HG03575 (cell line): ENCODE measurements around the gene ZMAT5.

Experiments
- ATAC-seq: cut with Tn5 transposase; IDR thresholded peaks from one replicate; pipeline ENCODE4 v1.9.1; 2021; ENCODE audit not compliant: unreplicated experiment, insufficient number of reproducible peaks, low FRiP score; ENCODE audit errors: extremely low read depth

The ZMAT5 gene

GRCh38 chr22:29701155-29701999 is 65.4 kb downstream of the ZMAT5 start:
- ATAC-seq = no peak

- no peak for ATAC-seq
Observed at GRCh38 chr22:29700900-29701154, 66.0 kb downstream of the ZMAT5 start.

GRCh38 chr22:29700206-29700899 is 66.5 kb downstream of the ZMAT5 start:
- no peak for ATAC-seq

GRCh38 chr22:29697853-29698598 is 68.8 kb downstream of the ZMAT5 start:
- ATAC-seq = no peak

- no peak for ATAC-seq
Observed at GRCh38 chr22:29695129-29695926, 71.5 kb downstream of the ZMAT5 start.

- ATAC-seq = no peak
Observed at GRCh38 chr22:29693671-29694070, 73.1 kb downstream of the ZMAT5 start.

GRCh38 chr22:29693161-29693560 is 73.6 kb downstream of the ZMAT5 start:
- ATAC-seq = no peak

- no peak for ATAC-seq
Observed at GRCh38 chr22:29692327-29692640, 74.5 kb downstream of the ZMAT5 start.

- ATAC-seq = no peak
Observed at GRCh38 chr22:29691636-29692326, 75.0 kb downstream of the ZMAT5 start.

GRCh38 chr22:29690476-29690875 is 76.3 kb downstream of the ZMAT5 start:
- no peak for ATAC-seq

GRCh38 chr22:29689880-29690213 is 77.0 kb downstream of the ZMAT5 start:
- no peak for ATAC-seq

- ATAC-seq = no peak
Observed at GRCh38 chr22:29689206-29689879, 77.5 kb downstream of the ZMAT5 start.

- no peak for ATAC-seq
Observed at GRCh38 chr22:29684244-29684643, 82.6 kb downstream of the ZMAT5 start.

GRCh38 chr22:29683536-29683935 is 83.3 kb downstream of the ZMAT5 start:
- ATAC-seq = no peak
